Esophagus squamous epithelium (tissue), 4 donors: ENCODE measurements around the gene CROCC2.

Experiments
- CTCF ChIP-seq, 6 experiments: fragments of 450-650 bp in 4 of 6; fragments of 200-600 bp in 2 of 6; sonication (generic) in 2 of 6; IDR thresholded peaks; one replicate each; pipeline ENCODE4 v1.5.1; 2016 to 2019; ENCODE audit warnings: antibody characterized with exemption in 6 of 6, mild to moderate bottlenecking in 4 of 6, moderate library complexity in 4 of 6
- POLR2A ChIP-seq, 4 donors: fragments of 450-650 bp; IDR thresholded peaks; one replicate each; pipeline ENCODE4 v1.6.1; 2017; ENCODE audit warnings: antibody characterized with exemption in 4 of 4, mild to moderate bottlenecking in 4 of 4, moderate library complexity in 3 of 4

GRCh38 chr2:241030883-241031282 lies 124.7 kb downstream of the CROCC2 start:
- TF ChIP-seq CTCF (IDR thresholded peaks at IDR 0.05) (no peak), POLR2A (IDR thresholded peaks at IDR 0.05) (no peak)
